Adrenal gland (tissue), 12 donors: ENCODE measurements around the gene DTX4. TPM values are rescaled to one million over a fixed set of nuclear protein-coding genes. Genes with fewer than 3 reads are reported as not detected.

Experiments used
- polyA plus RNA-seq, 3 donors: library from polyadenylated mRNA; stranded (reverse); fragments of 200-250 nt in 2 of 3; fragments of 350-450 nt in 1 of 3; fragmentation: Illumina TruSeq in 1 of 3; extraction: RNeasy Lipid Tissue Mini Kit (QIAGEN cat#74804) in 1 of 3; gene quantifications; one replicate each; pipeline ENCODE4 v1.2.3, GENCODE V29; 2013 to 2014
- small RNA-seq, 2 donors: library from RNA; depleted of rRNA; stranded (forward); fragments of <200 nt; gene quantifications; one replicate each; pipeline ENCODE3, GENCODE V24; 2016
- total RNA-seq, 9 donors: library from RNA; depleted of rRNA in 4 of 9; stranded (reverse); fragments of >200 nt in 4 of 9; fragments of 120-200 nt in 1 of 9; fragmentation: NEBNext Ultra II Directional in 1 of 9; extraction: Animal tissue kit (Norgen Biotek cat#: 25700) in 1 of 9; gene quantifications; one replicate each; pipeline versions ENCODE4 v1.1.0 to v1.2.4, GENCODE V29; 2013 to 2023
- donor health status: healthy with polysubstance abuse.
- donor health status: Bipolar disorder and iron deficiency.
- donor health status: DM: yes; HTN: yes; CAD: no.
- donor health status: DM: no; HTN: no; CAD: no.
- donor health status: DM: no; HTN: no; CAD: no.
- donor health status: DM: yes; HTN: yes; CAD: no.

The DTX4 gene
- total and polyA plus RNA-seq, 12 donors: 1.2 to 7.8 (median 3.0) TPM

Small RNA genes within 50 kb of the gene (small RNA-seq; reads per million reads assigned to genes)
- gene RN7SL42P: 0 reads per million in 2 donors

Other genes with a start within 250 kb of the DTX4 start
- under 1 TPM in 2 of 9 donors, not detected in 7; 0.11 to 0.50 TPM for gene GLYATL1, start 232.6 kb upstream of the DTX4 start, total RNA-seq
- under 1 TPM in 2 of 3 donors, not detected in 1; 0.07 to 0.18 TPM for gene GLYATL1, start 232.6 kb upstream of the DTX4 start, polyA plus RNA-seq
- not detected for gene GLYATL1B, start 85.8 kb upstream of the DTX4 start, total RNA-seq
- gene GLYATL1B, start 85.8 kb upstream of the DTX4 start, polyA plus RNA-seq: not detected
- 10 to 100 TPM in 1 of 9 donors, 1 to 10 TPM in 3, under 1 TPM in 4, not detected in 1; 0.26 to 14.1 (median 0.94) TPM for gene FAM111B, start 64.9 kb upstream of the DTX4 start, total RNA-seq
- gene FAM111B, start 64.9 kb upstream of the DTX4 start, polyA plus RNA-seq: 1 to 10 TPM in 1 of 3 donors, under 1 TPM in 2; 0.08 to 2.5 (median 0.20) TPM
- gene FAM111A, start 29.3 kb upstream of the DTX4 start, total RNA-seq: 10 to 100 TPM; 15.8 to 42.6 (median 32.2) TPM
- gene FAM111A, start 29.3 kb upstream of the DTX4 start, polyA plus RNA-seq: 10 to 100 TPM; 13.5 to 92.5 (median 30.7) TPM
- gene MPEG1, start 40.8 kb downstream of the DTX4 start, total RNA-seq: 10 to 100 TPM in 8 of 9 donors, 1 to 10 TPM in 1; 5.9 to 54.8 (median 35.7) TPM
- 10 to 100 TPM in 1 of 3 donors, 1 to 10 TPM in 2; 4.5 to 10.2 (median 6.9) TPM for gene MPEG1, start 40.8 kb downstream of the DTX4 start, polyA plus RNA-seq
- not detected for gene OR5AN1, start 186.8 kb downstream of the DTX4 start, total RNA-seq
- not detected for gene OR5AN1, start 186.8 kb downstream of the DTX4 start, polyA plus RNA-seq